Measurements from ENCODE around the gene SNAP23. TPM values are rescaled to one million over a fixed set of nuclear protein-coding genes. Genes with fewer than 3 reads are reported as not detected.

The SNAP23 gene
- total RNA-seq, 1 donor from 2014 or later: 78.9 TPM

DNA sequence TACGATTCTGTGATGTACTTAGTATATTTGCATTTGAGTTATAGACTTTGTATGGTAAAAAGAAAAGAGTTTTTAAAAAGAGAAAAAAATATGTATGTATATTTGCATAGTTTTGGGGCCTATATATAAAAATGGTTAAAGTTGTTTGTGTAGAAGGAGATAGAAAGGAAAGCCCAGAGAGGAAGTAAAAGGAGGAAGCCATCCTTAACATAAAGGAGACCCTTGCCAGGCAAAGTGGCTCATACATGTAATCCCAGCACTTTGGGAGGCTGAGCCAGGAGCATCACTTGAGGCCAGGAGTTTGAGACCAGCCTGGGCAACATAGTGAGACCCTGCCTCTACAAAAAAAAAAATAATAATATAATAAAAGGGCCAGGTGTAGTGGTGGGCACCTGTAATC is 8.4 kb downstream of the SNAP23 start:
- H3K36me3 Mint-ChIP-seq (ENCODE audit: low read depth): peaks cover 13% of the 10 kb centered on the region
- H3K4me1 Mint-ChIP-seq (ENCODE audit: low read depth): peaks cover 12% of the 10 kb centered on the region
- DNase-seq (ENCODE audit: low spot score): no peak
- intact Hi-C loops (cut with micrococcal nuclease): no loop called here
- no peaks in the 10 kb centered on the region for H3K9me3 Mint-ChIP-seq
- no peaks in the 10 kb centered on the region for H3K27me3 Mint-ChIP-seq (ENCODE audit: low read depth)
- H3K4me3 Mint-ChIP-seq (ENCODE audit: low read depth): no peak overlapping the region
- no peak overlapping the region for H3K27ac Mint-ChIP-seq

DNA sequence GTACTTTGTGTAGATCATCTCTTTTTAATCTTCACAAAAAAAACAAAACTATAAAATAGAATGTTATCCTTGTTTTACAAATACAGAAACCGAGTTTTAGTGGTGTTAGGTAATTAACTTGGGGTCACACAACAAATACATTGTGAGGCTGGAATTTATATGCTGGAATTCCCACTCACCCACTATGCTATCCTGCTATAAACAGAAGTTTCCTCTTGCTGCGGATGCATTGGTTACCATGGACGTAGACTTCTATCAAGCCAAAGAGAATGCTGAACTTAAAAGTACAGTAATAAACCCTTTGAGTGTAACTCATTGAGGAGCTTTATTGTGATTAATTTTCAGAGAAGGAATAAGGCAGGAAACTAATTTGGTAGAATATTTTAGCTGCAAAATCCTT is 9.2 kb downstream of the SNAP23 start:
- no peaks in the 10 kb centered on the region for H3K27me3 Mint-ChIP-seq (ENCODE audit: low read depth)

DNA sequence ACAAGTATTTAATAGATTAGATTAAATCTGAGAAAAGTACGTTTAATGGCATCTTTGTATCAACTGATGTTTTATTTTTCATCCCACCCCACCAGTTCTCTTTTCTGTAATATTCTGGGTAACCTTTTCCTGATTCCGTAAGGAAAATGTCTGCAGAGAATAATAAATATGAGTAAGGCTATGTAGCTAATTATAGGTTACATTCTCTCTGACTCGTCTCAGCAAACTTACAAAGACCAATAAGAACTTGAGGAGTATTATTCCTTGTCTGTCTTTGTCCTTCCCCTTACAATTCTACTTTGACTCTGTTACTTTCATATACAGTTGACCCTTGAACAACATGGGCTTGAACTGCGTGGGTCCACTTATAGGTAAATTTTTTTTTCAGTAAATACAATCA is 12.1 kb downstream of the SNAP23 start:
- intact Hi-C loops (cut with micrococcal nuclease): no loop called here
- Mint-ChIP-seq H3K4me1 (ENCODE audit: low read depth) (peaks cover 2% of the 10 kb centered on the region), H3K27me3 (ENCODE audit: low read depth) (no peaks in the 10 kb centered on the region), H3K4me3 (ENCODE audit: low read depth) (no peak overlapping the region), H3K27ac (no peak overlapping the region), H3K36me3 (ENCODE audit: low read depth) (peaks cover 15% of the 10 kb centered on the region), H3K9me3 (no peaks in the 10 kb centered on the region)
- no peak for DNase-seq (ENCODE audit: low spot score)

More for the DNA sequence above, 9.2 kb downstream of the SNAP23 start:
- Mint-ChIP-seq H3K4me1 (ENCODE audit: low read depth) (peaks cover 8% of the 10 kb centered on the region), H3K9me3 (no peaks in the 10 kb centered on the region), H3K4me3 (ENCODE audit: low read depth) (no peak overlapping the region), H3K27ac (no peak overlapping the region), H3K36me3 (ENCODE audit: low read depth) (peaks cover 15% of the 10 kb centered on the region)
- DNase-seq (ENCODE audit: low spot score): no peak
- intact Hi-C loops (cut with micrococcal nuclease): no loop called here

DNA sequence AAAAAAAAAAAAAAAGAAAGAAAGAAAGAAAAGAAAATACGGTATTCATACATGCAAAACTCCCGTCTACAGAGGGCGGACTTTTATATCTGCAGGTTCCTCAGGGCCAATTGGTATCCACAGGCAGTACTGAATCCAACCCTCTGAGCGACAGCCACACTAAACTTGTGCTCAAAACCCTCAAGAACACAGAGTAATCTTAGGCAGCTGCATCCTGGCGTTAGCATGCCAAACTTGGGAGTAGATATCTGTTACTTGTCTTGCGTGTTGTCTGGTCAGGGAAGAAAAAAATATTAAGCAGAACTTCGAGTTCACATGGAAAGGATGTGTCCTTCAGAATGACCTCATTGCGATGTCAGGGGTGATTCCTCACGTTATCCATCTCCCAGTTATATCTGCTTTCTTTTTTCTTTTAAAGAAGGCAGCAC is 12.8 kb downstream of the SNAP23 start:
- Mint-ChIP-seq H3K36me3 (ENCODE audit: low read depth) (peaks cover 22% of the 10 kb centered on the region), H3K4me1 (ENCODE audit: low read depth) (peaks cover 2% of the 10 kb centered on the region), H3K9me3 (no peaks in the 10 kb centered on the region), H3K27ac (no peak overlapping the region), H3K27me3 (ENCODE audit: low read depth) (no peaks in the 10 kb centered on the region), H3K4me3 (ENCODE audit: low read depth) (no peak overlapping the region)
- DNase-seq (ENCODE audit: low spot score): no peak
- intact Hi-C loops (cut with micrococcal nuclease): no loop called here

DNA sequence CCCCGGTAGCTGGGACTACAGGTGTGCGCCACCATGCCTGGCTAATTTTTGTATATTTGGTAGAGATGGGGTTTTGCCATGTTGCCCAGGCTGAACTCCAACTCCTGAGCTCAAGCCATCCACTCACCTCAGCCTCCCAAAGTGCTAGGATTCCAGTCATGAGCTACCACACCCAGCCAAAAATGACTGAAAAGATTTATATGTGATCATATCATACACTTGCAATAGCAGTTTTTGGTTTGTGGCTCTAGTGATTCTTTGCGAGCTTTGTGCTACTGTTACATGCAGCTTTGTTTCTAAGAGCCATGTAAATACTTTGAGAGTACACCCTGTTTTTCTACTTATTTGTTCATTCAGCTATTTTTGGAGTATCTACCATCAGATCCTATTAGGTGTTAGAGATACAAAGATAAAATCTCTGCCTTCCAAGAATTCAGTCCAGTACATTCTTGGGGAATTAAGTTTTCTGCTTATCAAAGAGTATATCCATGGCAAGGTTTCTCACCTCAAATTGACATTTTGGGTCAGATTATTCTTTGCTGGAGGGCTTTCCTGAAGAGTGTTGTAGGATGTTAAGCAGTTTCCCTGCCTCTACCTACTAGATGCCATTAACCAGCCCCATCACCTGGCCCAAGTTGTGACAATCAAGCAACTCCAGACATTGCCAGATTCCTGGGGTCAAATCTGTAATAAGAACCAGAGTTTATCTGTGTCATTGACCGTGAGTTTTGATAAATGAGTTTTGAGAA is 15.0 kb downstream of the SNAP23 start:
- Mint-ChIP-seq H3K27ac (no peak overlapping the region), H3K36me3 (ENCODE audit: low read depth) (peaks cover 34% of the 10 kb centered on the region), H3K27me3 (ENCODE audit: low read depth) (no peaks in the 10 kb centered on the region), H3K4me1 (ENCODE audit: low read depth) (peaks cover 2% of the 10 kb centered on the region), H3K9me3 (no peaks in the 10 kb centered on the region), H3K4me3 (ENCODE audit: low read depth) (no peak overlapping the region)
- intact Hi-C loops (cut with micrococcal nuclease): no loop called here
- DNase-seq (ENCODE audit: low spot score): no peak

DNA sequence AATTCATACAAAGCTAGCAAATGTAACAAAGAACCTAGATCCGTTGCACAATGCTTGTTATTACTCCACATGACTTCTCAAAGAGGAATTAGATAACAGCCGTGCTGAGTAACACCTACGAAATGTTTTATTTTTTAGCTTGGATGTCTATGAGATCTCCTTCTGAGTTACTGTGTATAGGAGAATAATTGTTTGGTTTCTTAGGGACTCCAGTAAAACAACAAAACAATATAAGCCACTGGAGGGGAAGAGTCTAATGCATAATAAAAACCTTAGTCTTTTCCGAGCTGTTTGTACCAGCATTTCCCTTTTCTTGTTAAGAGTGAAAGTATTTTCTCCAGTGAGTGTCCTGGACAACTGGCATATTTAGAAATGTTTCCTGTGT is 15.6 kb downstream of the SNAP23 start:
- Mint-ChIP-seq H3K36me3 (ENCODE audit: low read depth) (peaks cover 39% of the 10 kb centered on the region), H3K27ac (no peak overlapping the region), H3K9me3 (no peaks in the 10 kb centered on the region), H3K4me3 (ENCODE audit: low read depth) (no peak overlapping the region), H3K27me3 (ENCODE audit: low read depth) (no peaks in the 10 kb centered on the region), H3K4me1 (ENCODE audit: low read depth) (peaks cover 5% of the 10 kb centered on the region)
- intact Hi-C loops (cut with micrococcal nuclease): no loop called here
- DNase-seq (ENCODE audit: low spot score): no peak

DNA sequence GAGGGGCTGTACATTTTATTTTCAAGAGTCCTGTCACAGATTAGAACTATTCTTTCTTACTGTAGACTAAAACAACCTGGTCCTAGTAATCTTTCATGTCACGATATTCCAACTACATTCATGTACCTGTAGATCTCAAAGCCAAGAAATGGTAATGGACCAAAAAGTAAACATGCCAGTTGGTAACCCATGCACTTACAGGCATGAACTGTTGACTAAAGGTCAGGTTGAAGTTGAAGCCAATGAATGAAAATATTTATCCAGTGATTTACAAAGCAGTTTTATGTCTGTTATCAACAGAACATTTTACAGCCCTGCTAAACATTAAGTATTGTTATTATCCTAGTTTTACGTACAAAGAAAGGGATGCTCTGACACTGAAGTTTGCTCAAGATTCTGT is 27.9 kb downstream of the SNAP23 start:
- no peaks in the 10 kb centered on the region for H3K9me3 Mint-ChIP-seq
- H3K27me3 Mint-ChIP-seq (ENCODE audit: low read depth): no peaks in the 10 kb centered on the region
- H3K27ac Mint-ChIP-seq: no peak overlapping the region
- no peak overlapping the region for H3K4me3 Mint-ChIP-seq (ENCODE audit: low read depth)
- intact Hi-C loops (cut with micrococcal nuclease): no loop called here
- peaks cover 2% of the 10 kb centered on the region for H3K4me1 Mint-ChIP-seq (ENCODE audit: low read depth)
- H3K36me3 Mint-ChIP-seq (ENCODE audit: low read depth): peaks cover 16% of the 10 kb centered on the region
- no peak for DNase-seq (ENCODE audit: low spot score)

DNA sequence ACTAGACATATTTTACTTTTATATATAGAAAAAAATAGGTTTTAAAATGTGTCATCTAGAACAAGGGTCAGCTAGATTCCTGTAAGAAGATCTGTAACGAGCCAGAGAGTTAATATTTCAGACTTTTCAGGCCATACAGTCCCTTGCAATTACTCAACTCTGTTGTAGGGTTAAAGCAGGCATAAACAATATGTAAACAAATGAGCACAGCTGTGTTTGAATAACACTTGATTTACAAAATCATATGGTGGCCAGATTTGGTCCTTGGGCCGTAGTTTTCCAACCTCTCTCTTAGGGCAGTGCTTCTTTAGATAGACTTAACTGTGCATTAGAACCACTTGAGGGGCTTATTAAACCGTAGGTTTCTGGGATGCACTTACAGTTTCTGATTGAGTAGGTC is 33.5 kb downstream of the SNAP23 start:
- intact Hi-C loops (cut with micrococcal nuclease): no loop called here
- DNase-seq (ENCODE audit: low spot score): no peak
- no peaks in the 10 kb centered on the region for H3K9me3 Mint-ChIP-seq
- peaks cover 36% of the 10 kb centered on the region for H3K36me3 Mint-ChIP-seq (ENCODE audit: low read depth)
- H3K4me3 Mint-ChIP-seq (ENCODE audit: low read depth): no peak overlapping the region
- H3K27ac Mint-ChIP-seq: no peak overlapping the region
- H3K4me1 Mint-ChIP-seq (ENCODE audit: low read depth): no peaks in the 10 kb centered on the region
- no peaks in the 10 kb centered on the region for H3K27me3 Mint-ChIP-seq (ENCODE audit: low read depth)

DNA sequence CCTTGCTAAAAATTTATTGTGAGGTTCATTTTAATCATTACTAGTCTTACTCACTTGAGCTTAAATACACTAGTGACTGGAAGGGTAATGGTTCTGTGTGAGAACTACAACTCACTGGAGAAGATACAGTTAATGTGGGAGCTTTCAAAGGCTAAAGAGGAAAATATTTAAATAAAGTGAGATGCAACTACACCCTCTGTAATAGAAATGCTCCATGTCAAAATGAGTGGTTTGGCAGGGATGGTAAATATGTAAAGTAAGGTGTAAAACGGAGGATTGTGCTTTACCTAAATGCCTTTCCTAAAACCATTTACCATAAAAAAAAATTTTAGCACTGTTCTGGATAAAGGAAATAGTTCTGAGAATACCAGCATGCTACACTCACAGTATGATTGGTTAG is 37.8 kb downstream of the SNAP23 start:
- H3K4me3 Mint-ChIP-seq (ENCODE audit: low read depth): no peak overlapping the region
- H3K27ac Mint-ChIP-seq: no peak overlapping the region
- intact Hi-C loops (cut with micrococcal nuclease): no loop called here
- H3K27me3 Mint-ChIP-seq (ENCODE audit: low read depth): no peaks in the 10 kb centered on the region
- peaks cover 53% of the 10 kb centered on the region for H3K36me3 Mint-ChIP-seq (ENCODE audit: low read depth)
- no peak for DNase-seq (ENCODE audit: low spot score)
- no peaks in the 10 kb centered on the region for H3K9me3 Mint-ChIP-seq
- peaks cover 2% of the 10 kb centered on the region for H3K4me1 Mint-ChIP-seq (ENCODE audit: low read depth)

DNA sequence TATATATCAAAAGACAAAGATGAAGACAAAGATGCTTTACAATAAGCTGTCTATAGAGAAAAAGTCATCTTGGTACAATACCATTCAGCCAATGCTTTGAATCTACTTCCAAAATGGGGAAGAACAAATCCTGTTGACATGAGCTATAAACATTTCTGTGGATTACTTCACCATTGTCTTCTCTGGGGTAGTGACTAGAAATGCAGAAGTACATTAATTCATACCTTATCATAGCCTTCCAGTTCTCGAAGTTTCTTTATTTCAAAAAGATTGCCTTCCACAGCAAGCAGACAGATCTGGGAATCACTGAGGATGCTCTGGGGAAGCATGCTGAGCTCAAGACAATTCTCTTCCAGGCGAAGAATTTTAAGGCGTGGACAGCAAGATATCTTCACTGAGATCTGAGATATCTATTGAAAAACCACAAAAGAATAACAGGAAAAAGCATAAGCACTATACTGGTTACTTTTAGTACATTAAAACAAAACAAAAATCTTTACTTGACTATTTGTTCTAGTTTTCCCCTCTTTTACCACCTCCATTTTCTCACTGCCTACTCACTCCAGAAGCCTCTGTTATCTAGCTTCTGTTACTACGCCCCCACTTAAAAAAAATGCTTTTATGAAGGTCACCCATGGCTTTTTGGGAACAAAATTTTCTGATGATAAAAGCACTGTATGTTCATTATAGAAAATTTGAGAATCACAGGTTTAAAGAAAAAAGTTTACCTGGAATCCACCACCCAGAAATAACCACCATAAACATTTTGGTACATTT is 49.6 kb downstream of the SNAP23 start:
- Mint-ChIP-seq H3K4me3 (ENCODE audit: low read depth) (no peak overlapping the region), H3K27me3 (ENCODE audit: low read depth) (no peaks in the 10 kb centered on the region), H3K36me3 (ENCODE audit: low read depth) (peaks cover 48% of the 10 kb centered on the region), H3K27ac (peak overlapping the region; percentile 84), H3K4me1 (ENCODE audit: low read depth) (peaks cover 34% of the 10 kb centered on the region), H3K9me3 (no peaks in the 10 kb centered on the region)
- no peak for DNase-seq (ENCODE audit: low spot score)
- intact Hi-C loops (cut with micrococcal nuclease): no loop called here

DNA sequence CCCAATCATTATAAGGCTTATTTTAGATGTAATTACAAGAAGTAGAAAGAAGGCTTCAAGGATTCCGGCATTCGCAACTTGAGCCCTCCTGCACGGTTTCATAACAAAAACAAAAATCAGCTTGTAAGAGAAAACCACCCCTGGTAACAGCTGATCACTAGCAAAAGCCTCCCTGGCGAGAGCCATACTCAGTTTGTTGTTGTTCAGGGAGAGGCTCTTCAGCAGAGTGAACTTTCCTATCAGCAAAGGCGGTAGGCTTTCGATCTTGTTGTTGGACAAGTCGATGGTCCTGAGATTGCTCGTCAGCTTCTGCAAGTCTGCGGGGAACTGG is 52.4 kb downstream of the SNAP23 start:
- no peaks in the 10 kb centered on the region for H3K27me3 Mint-ChIP-seq (ENCODE audit: low read depth)
- H3K4me3 Mint-ChIP-seq (ENCODE audit: low read depth): peak overlapping the region; percentile 92
- H3K27ac Mint-ChIP-seq: peak overlapping the region; percentile 92
- H3K9me3 Mint-ChIP-seq: no peaks in the 10 kb centered on the region
- intact Hi-C loops (cut with micrococcal nuclease): loop anchor here (1.0 to 2.0 kb wide), 3 partner anchors 27 to 102 kb away; partner anchors contain the start of genes STARD9 and ZNF106
- peaks cover 35% of the 10 kb centered on the region for H3K4me1 Mint-ChIP-seq (ENCODE audit: low read depth)
- no peak for DNase-seq (ENCODE audit: low spot score)
- peaks cover 40% of the 10 kb centered on the region for H3K36me3 Mint-ChIP-seq (ENCODE audit: low read depth)

DNA sequence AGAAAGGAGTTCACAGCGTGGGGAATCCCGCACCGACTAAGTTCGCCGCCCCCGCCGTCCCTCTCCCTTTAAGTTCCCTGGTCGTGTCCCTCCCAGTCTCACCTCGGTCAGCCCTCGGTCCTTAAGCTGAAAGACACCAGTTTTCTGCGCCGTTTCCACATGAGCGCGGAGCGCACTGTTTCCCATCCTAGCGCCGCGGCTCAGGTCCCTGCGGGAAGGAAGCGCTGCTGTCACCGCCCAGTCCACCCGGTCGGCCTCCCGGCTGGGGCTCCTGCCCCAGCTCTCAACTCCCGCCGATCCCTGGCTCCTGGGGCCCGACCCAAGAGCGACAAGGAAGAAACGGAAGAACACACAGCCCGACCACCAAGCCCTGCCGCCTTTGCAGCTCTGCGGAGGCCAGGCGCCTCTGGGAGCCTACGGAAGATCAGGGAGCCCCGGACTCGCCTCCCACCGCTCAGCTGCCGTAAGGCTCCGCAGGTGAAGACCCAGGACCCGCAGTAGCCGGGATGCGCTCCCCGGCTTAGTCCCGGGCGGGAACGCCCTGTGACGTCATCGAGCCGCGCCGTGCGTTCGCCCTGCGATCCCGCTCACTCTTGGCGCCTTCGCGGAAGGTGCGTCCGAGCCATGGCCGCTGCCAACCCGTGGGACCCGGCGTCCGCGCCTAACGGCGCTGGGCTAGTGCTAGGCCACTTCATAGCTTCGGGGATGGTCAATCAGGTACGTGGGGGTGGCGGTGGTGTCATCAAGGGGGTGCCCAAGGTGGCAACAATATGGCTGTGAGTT is 53.0 kb downstream of the SNAP23 start, which contains the start of the genes HAUS2 and LRRC57:
TSS of gene HAUS2 (plus strand) at position 590 of the 783 bp plus-strand sequence. CDS start at position 625, 35 bp downstream.
TSS of gene LRRC57 (minus strand) at position 545 of the 783 bp plus-strand sequence. CDS start at position 186, 359 bp downstream.
- Mint-ChIP-seq H3K4me3 (ENCODE audit: low read depth) (peak within 1 kb of the TSS; percentile 92), H3K27me3 (ENCODE audit: low read depth) (no peaks in the 10 kb centered on the region), H3K9me3 (no peaks in the 10 kb centered on the region), H3K27ac (peak within 1 kb of the TSS; percentile 92), H3K4me1 (ENCODE audit: low read depth) (peaks cover 36% of the 10 kb centered on the region), H3K36me3 (ENCODE audit: low read depth) (peaks cover 40% of the 10 kb centered on the region)
- intact Hi-C loops (cut with micrococcal nuclease): loop anchor here (1.0 to 2.0 kb wide), 3 partner anchors 26 to 102 kb away; partner anchors contain the start of genes STARD9 and ZNF106
- DNase-seq (ENCODE audit: low spot score): peak; percentile 84

All from activated T-helper 2 cell treated with anti-CD3 and anti-CD28 coated beads, Interferon-gamma antibody, Interleukin-2, Interleukin-4, amounts not matched to agents 10 μg/mL and 5 μg/mL and 100 μg/mL, durations not matched to agents 14 hours and 24 hours and 36 hours (primary cell).